ENCODE measurements around the gene LAMB1.

Gene LAMB1

DNA sequence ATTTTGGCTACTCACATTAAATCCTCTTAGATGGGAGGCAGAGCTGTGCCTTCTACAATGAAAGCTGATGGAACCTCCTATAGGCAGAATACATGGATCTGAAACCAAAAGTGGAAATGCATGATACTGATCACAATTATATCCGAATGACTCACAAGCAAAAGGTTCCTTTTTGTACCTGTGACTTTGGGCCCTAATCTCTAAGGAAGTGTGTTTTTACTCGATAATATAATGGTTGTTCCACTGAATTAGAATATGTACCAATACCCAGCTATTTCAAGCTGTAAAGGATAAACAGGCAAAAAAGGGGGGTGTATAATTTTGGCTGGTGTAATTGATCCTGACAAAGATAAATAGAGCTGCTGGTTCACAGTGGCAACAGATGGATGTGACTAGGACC is 17.6 kb upstream of the LAMB1 start:
- TF ChIP-seq, protein P1, sequence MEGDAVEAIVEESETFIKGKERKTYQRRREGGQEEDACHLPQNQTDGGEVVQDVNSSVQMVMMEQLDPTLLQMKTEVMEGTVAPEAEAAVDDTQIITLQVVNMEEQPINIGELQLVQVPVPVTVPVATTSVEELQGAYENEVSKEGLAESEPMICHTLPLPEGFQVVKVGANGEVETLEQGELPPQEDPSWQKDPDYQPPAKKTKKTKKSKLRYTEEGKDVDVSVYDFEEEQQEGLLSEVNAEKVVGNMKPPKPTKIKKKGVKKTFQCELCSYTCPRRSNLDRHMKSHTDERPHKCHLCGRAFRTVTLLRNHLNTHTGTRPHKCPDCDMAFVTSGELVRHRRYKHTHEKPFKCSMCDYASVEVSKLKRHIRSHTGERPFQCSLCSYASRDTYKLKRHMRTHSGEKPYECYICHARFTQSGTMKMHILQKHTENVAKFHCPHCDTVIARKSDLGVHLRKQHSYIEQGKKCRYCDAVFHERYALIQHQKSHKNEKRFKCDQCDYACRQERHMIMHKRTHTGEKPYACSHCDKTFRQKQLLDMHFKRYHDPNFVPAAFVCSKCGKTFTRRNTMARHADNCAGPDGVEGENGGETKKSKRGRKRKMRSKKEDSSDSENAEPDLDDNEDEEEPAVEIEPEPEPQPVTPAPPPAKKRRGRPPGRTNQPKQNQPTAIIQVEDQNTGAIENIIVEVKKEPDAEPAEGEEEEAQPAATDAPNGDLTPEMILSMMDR (IDR thresholded peaks at IDR 0.05; ENCODE audit: borderline replicate concordance, insufficient read depth, low read depth, low read length) = no peak
- H3K4me3 ChIP-seq (ENCODE audit: low read depth, low read length) = no peak overlapping the region

DNA sequence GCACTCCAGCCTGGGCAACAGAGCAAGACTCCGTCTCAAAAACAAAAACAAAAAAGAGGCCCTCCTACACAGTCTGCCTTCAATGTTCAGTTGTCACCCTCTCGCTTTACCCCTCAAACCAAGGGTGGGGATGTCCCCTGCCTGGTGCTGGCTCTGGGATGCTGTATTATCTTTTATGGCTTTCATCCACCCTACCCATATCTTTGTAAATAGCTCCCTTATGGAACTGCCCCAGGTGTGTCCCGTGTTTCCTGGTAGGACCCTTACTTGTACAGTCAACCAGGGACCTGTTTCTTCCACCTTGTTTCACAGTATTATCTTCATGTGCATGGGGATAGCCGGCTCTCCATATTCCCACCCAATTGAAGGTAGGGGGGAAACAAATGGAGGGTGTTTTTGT is 15.7 kb upstream of the LAMB1 start:
- TF ChIP-seq, protein P1 (IDR thresholded peaks at IDR 0.05; ENCODE audit: borderline replicate concordance, insufficient read depth, low read depth, low read length) = no peak
- H3K4me3 ChIP-seq (ENCODE audit: low read depth, low read length) = no peak overlapping the region

DNA sequence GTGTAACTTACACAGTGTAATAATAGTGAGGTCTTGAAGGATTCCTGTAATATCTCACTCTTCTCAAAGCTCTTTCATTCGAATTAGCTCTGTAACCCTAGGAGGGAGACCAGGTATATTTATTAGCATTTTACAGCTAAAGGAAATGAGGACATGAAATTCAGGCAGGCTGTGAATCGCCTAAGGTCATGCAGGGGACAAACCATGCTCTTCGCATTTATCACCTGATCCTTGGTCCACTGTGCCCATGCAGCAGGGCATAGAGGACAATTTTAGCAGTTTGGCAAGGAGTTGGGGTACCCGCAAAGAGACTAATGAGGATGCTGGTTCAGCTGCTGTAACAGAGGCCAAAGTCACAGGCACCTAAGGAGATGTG is 14.8 kb upstream of the LAMB1 start:
- no peak overlapping the region for H3K4me3 ChIP-seq (ENCODE audit: low read depth, low read length)

DNA sequence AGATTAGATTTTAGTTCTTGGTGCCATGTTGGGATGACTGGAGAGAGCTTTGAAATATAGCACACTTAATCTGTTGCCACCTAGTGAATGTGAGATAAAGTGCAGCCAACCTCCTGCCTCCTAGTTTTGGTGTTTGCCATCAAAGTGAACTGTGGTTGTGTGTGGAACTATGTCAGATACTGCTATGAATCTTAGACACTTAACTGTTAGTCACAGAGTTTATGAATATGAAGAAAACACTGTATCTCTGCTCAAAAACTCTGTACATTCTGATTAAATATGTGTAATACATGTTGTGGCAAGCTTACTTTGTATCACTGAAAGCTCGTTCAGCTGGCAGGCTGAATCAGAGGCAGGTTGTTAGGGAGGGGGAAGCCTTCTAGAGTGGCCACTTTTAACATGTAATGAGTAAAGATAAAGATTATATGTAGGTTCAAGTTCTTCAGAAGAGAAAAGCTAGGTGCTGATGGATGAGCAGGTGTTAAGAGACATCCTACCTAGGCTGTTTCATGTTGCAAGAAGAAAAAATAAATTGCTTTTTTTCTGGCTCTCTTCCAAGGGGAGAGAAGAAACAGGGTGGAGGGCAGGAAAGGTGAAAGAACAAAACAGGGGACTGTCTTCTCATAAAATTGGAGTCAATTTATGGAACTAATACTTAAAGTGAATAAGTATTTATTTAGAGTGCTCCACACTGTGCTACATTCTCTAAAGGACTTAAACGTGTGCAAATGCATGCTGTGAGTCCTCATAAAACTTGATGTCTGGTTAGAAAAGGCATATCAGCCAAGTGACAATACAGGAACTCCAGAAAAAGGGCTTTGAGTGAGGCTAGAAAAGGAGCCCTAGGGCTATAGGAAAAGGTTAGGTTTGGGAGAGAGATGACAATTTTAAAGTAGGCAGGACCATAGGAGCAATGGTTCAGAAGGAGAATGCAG is 14.1 kb upstream of the LAMB1 start:
- no peak overlapping the region for H3K4me3 ChIP-seq (ENCODE audit: low read depth, low read length)
- TF ChIP-seq, protein P1 (IDR thresholded peaks at IDR 0.05; ENCODE audit: borderline replicate concordance, insufficient read depth, low read depth, low read length) = no peak

More for the DNA sequence above, 14.8 kb upstream of the LAMB1 start:
- TF ChIP-seq, protein P1 (IDR thresholded peaks at IDR 0.05; ENCODE audit: borderline replicate concordance, insufficient read depth, low read depth, low read length) = no peak

DNA sequence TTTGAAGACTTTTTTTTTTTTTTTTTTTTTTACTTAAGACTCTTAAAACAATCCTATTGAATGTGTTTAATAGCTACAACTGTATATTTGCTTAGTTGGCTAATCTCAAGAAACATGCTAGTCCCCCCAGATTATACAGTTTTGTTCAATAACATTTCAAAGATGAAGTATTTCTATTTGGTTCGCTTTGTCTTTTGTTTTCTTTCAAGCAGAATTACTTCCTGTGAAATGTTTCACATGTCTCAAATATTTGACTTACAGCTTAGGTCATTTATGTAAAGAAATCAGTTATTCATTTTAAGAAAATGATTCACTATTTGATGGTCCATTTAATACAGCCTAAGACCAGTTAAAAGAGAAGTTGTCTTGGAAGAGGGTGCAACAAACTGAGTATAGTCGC is 12.8 kb upstream of the LAMB1 start:
- H3K4me3 ChIP-seq (ENCODE audit: low read depth, low read length) = no peak overlapping the region
- TF ChIP-seq, protein P1 (IDR thresholded peaks at IDR 0.05; ENCODE audit: borderline replicate concordance, insufficient read depth, low read depth, low read length) = no peak

DNA sequence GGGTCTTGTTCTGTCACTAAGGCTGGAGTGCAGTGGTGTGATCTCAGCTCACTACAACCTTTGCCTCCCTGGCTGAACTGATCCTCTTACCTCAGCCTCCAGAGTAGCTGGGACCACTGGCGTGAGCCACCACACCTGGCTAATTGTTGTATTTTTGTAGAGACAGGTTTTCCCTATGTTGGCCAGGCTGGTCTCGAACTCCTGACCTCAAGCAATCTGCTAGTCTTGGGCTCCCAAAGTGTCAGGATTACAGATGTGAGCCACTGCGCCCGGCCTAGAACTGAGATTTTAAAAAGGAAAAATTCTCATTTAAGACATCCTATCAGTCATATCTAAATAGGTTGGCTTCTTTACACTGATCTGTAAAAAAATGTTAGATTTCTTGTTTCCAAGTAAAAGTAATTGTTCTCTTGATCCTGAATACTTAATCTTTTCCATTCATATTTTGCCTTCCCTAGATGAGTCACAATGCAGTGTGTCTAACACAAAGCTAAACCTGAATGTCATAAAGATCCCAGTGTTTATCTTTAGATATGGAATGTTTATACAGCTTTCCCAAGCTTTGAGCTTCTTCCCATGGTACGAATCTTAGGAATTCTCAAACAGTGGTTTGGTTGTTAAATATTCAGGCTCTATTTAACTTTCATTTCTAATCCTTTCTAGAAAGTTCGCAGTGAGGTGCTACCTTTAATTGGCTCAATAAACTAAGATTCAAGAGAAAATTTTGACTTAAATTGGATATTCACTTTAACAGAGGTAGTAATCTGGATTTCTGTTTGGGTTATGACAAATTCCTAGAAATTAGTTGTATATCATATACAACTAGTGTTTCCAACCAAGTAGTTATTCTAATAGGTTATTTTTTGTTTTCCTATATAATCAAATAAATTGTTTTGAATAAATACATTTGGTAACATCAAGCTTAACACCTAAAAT is 12.1 kb upstream of the LAMB1 start:
- TF ChIP-seq, protein P1 (IDR thresholded peaks at IDR 0.05; ENCODE audit: borderline replicate concordance, insufficient read depth, low read depth, low read length) = no peak
- H3K4me3 ChIP-seq (ENCODE audit: low read depth, low read length) = no peak overlapping the region
